Loucy (cell line): Measurements from ENCODE around the gene PCDHGA1.

Experiments used
- H2AFZ ChIP-seq: fragments of 200-600 bp; sonication (generic); 2 replicates; pipeline ENCODE4 v1.6.0; 2016; ENCODE audit warnings: antibody characterized with exemption, mild to moderate bottlenecking, low read length, moderate library complexity
- H3F3A ChIP-seq: fragments of 200-600 bp; 2 replicates; pipeline ENCODE4 v1.6.0; 2016; ENCODE audit warnings: antibody characterized with exemption, low read depth, mild to moderate bottlenecking
- H3K27me3 ChIP-seq: fragments of 200-600 bp; sonication (generic); 2 replicates; pipeline ENCODE4 v1.6.1; 2014; ENCODE audit warnings: low read length, mild to moderate bottlenecking; ENCODE audit not compliant: insufficient read depth, poor library complexity, severe bottlenecking
- H3K36me3 ChIP-seq: fragments of 200-600 bp; sonication (generic); 2 replicates; pipeline ENCODE4 v1.6.1; 2016; ENCODE audit warnings: low read length; ENCODE audit not compliant: insufficient read depth
- H3K4me1 ChIP-seq: fragments of 200-600 bp; sonication (generic); 2 replicates; pipeline ENCODE4 v1.5.1; 2014; ENCODE audit warnings: low read length, mild to moderate bottlenecking; ENCODE audit not compliant: insufficient read depth, poor library complexity, severe bottlenecking
- H3K4me2 ChIP-seq: fragments of 200-600 bp; sonication (generic); 2 replicates; pipeline ENCODE4 v1.6.0; 2014; ENCODE audit warnings: antibody characterized with exemption, low read length, low read depth, mild to moderate bottlenecking; ENCODE audit not compliant: poor library complexity, severe bottlenecking
- H3K4me3 ChIP-seq: fragments of 200-600 bp; sonication (generic); 2 replicates; pipeline ENCODE4 v1.5.1; 2014; ENCODE audit warnings: low read length, mild to moderate bottlenecking, mixed read lengths; ENCODE audit not compliant: poor library complexity, severe bottlenecking
- H3K79me2 ChIP-seq: fragments of 200-600 bp; sonication (generic); 2 replicates; pipeline ENCODE4 v1.6.1; 2014; ENCODE audit warnings: low read length; ENCODE audit not compliant: insufficient read depth
- H3K9ac ChIP-seq: fragments of 200-600 bp; sonication (generic); 2 replicates; pipeline ENCODE4 v1.6.0; 2014; ENCODE audit warnings: mild to moderate bottlenecking, low read depth, low read length, moderate library complexity; ENCODE audit not compliant: poor library complexity, severe bottlenecking
- H3K9me2 ChIP-seq: fragments of 200-600 bp; sonication (generic); replicated peaks from 2 replicates; pipeline ENCODE4 v1.6.1; 2016; ENCODE audit warnings: low read depth, low read length, mixed read lengths
- H3K9me3 ChIP-seq: fragments of 200-600 bp; sonication (generic); 2 replicates; pipeline ENCODE4 v1.6.1; 2014; ENCODE audit warnings: mild to moderate bottlenecking, antibody characterized with exemption, low read length, low read depth; ENCODE audit not compliant: insufficient read depth
- H4K20me1 ChIP-seq: fragments of 200-600 bp; sonication (generic); 2 replicates; pipeline ENCODE4 v1.6.0; 2014; ENCODE audit warnings: antibody characterized with exemption, low read length, mild to moderate bottlenecking; ENCODE audit not compliant: insufficient read depth, poor library complexity, severe bottlenecking
- CTCF ChIP-seq: fragments of 200-600 bp; sonication (generic); conservative IDR thresholded peaks from 2 replicates; pipeline ENCODE4 v1.5.1; 2014; ENCODE audit warnings: mild to moderate bottlenecking, antibody characterized with exemption, low read length
- EZH2phosphoT487 ChIP-seq: fragments of 200-600 bp; IDR thresholded peaks from 2 replicates; pipeline ENCODE4 v1.6.1; 2018; ENCODE audit warnings: antibody characterized with exemption, mild to moderate bottlenecking, moderate library complexity, borderline replicate concordance

Gene PCDHGA1

GRCh38 chr5:141477815-141478214 lies 147.5 kb downstream of the PCDHGA1 start:
- no peaks in the 10 kb centered on the region for H3K79me2 ChIP-seq

GRCh38 chr5:141478321-141478945 lies 148.1 kb downstream of the PCDHGA1 start:
- H3K9me2 ChIP-seq, result no peaks in the 10 kb centered on the region
- H3K27me3 ChIP-seq, result peaks cover 13% of the 10 kb centered on the region
- no peaks in the 10 kb centered on the region for H3K79me2 ChIP-seq
- no peak overlapping the region for H2AFZ ChIP-seq
- no peak overlapping the region for H3K4me2 ChIP-seq
- H3K4me1 ChIP-seq, result no peaks in the 10 kb centered on the region
- no peaks in the 10 kb centered on the region for H3K9me3 ChIP-seq
- H3K4me3 ChIP-seq, result no peak overlapping the region
- H3F3A ChIP-seq, result no peaks in the 10 kb centered on the region
- TF ChIP-seq CTCF (no peak), EZH2phosphoT487 (no peak)
- no peaks in the 10 kb centered on the region for H3K36me3 ChIP-seq
- no peak overlapping the region for H3K9ac ChIP-seq
- no peaks in the 10 kb centered on the region for H4K20me1 ChIP-seq

More at GRCh38 chr5:141477815-141478214, 147.5 kb downstream of the PCDHGA1 start:
- no peaks in the 10 kb centered on the region for H3K36me3 ChIP-seq
- TF ChIP-seq CTCF, result no peak
- no peak for TF ChIP-seq EZH2phosphoT487
- H3K9ac ChIP-seq, result no peak overlapping the region
- H3F3A ChIP-seq, result no peaks in the 10 kb centered on the region
- no peaks in the 10 kb centered on the region for H3K9me3 ChIP-seq
- H4K20me1 ChIP-seq, result no peaks in the 10 kb centered on the region
- no peaks in the 10 kb centered on the region for H3K4me1 ChIP-seq
- peaks cover 13% of the 10 kb centered on the region for H3K27me3 ChIP-seq
- H3K9me2 ChIP-seq, result no peaks in the 10 kb centered on the region
- no peak overlapping the region for H2AFZ ChIP-seq
- no peak overlapping the region for H3K4me2 ChIP-seq
- H3K4me3 ChIP-seq, result no peak overlapping the region

- no peak overlapping the region for H3K4me3 ChIP-seq
These were observed 149.5 kb downstream of the PCDHGA1 start for GRCh38 chr5:141479776-141480175.

More at GRCh38 chr5:141479776-141480175, 149.5 kb downstream of the PCDHGA1 start:
- Histone ChIP-seq H3K9me3 (no peaks in the 10 kb centered on the region), H3F3A (no peaks in the 10 kb centered on the region), H3K27me3 (peaks cover 13% of the 10 kb centered on the region), H4K20me1 (no peaks in the 10 kb centered on the region), H3K9me2 (no peaks in the 10 kb centered on the region), H3K9ac (no peak overlapping the region), H3K36me3 (no peaks in the 10 kb centered on the region), H3K4me1 (no peaks in the 10 kb centered on the region), H3K79me2 (no peaks in the 10 kb centered on the region), H2AFZ (no peak overlapping the region), H3K4me2 (no peak overlapping the region)
- TF ChIP-seq CTCF (no peak), EZH2phosphoT487 (no peak)
